Astrocyte of the spinal cord (primary cell): ENCODE measurements around the gene CDH26.

Source experiments
- DNase-seq: peaks from one replicate; pipeline ENCODE4 v3.0.0; 2011; ENCODE audit warnings: low read depth, low spot score
- H3K4me3 ChIP-seq: 2 replicates; pipeline ENCODE4 v1.5.1; 2011; ENCODE audit warnings: low read depth, mild to moderate bottlenecking, low read length, moderate library complexity
- in situ Hi-C: cut with HindIII; loops from 2 replicates; pipeline ENCODE4 v1.10.0; 2017; ENCODE audit warnings: low sequenced_read_pairs
- TF ChIP-seq, protein P1 (sequence below): IDR thresholded peaks from 2 replicates; pipeline ENCODE4 v1.5.1; 2012; ENCODE audit warnings: low read depth, mild to moderate bottlenecking, low read length, inconsistent platforms

CDH26 gene

GRCh38 chr20:60013296-60014139 is 55.3 kb downstream of the CDH26 start:
- no peak for DNase-seq
- H3K4me3 ChIP-seq: no peak overlapping the region
- in situ Hi-C loops: no loop called here
- TF ChIP-seq, protein P1, sequence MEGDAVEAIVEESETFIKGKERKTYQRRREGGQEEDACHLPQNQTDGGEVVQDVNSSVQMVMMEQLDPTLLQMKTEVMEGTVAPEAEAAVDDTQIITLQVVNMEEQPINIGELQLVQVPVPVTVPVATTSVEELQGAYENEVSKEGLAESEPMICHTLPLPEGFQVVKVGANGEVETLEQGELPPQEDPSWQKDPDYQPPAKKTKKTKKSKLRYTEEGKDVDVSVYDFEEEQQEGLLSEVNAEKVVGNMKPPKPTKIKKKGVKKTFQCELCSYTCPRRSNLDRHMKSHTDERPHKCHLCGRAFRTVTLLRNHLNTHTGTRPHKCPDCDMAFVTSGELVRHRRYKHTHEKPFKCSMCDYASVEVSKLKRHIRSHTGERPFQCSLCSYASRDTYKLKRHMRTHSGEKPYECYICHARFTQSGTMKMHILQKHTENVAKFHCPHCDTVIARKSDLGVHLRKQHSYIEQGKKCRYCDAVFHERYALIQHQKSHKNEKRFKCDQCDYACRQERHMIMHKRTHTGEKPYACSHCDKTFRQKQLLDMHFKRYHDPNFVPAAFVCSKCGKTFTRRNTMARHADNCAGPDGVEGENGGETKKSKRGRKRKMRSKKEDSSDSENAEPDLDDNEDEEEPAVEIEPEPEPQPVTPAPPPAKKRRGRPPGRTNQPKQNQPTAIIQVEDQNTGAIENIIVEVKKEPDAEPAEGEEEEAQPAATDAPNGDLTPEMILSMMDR: no peak

- DNase-seq: no peak
- H3K4me3 ChIP-seq: no peak overlapping the region
- TF ChIP-seq, protein P1: no peak
- in situ Hi-C loops: no loop called here
These were observed 58.2 kb downstream of the CDH26 start for GRCh38 chr20:60016406-60016805.

DNA sequence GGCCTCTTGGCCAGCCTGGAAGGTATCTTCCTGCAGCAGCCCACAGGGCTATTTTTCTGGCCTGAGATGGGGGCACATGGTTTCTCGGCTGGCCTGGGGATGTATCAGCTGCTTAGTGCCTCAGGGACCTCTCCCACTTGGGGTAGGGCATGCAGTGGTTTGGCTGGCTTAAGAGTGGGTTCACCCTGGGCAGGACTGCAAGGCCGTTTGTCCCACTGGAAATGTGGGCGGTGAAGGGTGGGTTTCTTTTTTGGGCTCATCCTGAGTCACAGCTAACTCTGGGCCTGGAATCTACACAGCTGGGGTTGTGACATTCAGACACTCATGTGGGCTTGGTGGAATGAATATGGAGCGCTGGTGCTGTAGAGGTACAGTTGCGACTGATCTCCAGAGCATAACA is 62.0 kb downstream of the CDH26 start:
- no peak for DNase-seq
- in situ Hi-C loops: no loop called here

GRCh38 chr20:60021104-60021503 is 62.9 kb downstream of the CDH26 start:
- no peak overlapping the region for H3K4me3 ChIP-seq
- TF ChIP-seq, protein P1: no peak
- DNase-seq: no peak
- in situ Hi-C loops: no loop called here

More for the DNA sequence above, 62.0 kb downstream of the CDH26 start:
- TF ChIP-seq, protein P1: no peak
- H3K4me3 ChIP-seq: no peak overlapping the region

DNA sequence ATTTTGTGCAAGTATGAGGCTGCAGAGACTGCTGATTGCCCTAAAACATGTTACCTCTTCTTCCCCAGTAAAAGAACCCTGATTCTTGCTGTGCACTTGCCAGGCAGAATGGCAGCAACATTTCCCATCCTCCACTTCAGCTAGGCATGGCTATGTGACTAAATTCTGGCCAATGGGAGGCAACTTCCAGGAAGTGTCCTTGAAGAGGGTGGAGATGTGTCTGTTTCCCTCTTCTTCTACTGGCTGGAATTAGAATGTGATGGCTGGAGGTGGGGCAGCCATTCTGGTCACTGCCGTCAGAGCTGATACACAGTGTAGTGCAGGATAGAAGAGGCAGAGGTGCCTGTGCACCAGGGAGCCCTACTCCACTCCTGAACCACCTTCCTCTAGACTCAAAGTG is 64.6 kb downstream of the CDH26 start:
- no peak overlapping the region for H3K4me3 ChIP-seq
- TF ChIP-seq, protein P1: no peak
- in situ Hi-C loops: no loop called here
- no peak for DNase-seq

GRCh38 chr20:60024245-60024644 is 66.0 kb downstream of the CDH26 start:
- no peak for DNase-seq
- H3K4me3 ChIP-seq: no peak overlapping the region
- TF ChIP-seq, protein P1: no peak
- in situ Hi-C loops: no loop called here
